Stimulated activated CD4-positive, alpha-beta T cell treated with anti-CD3 and anti-CD28 coated beads, Interleukin-1b, Interleukin-23, amount 100 ng/mL, for 1 hour (primary cell): ENCODE data around the gene POC1A.

ENCODE experiments used
- DNase-seq, 2 donors: peaks; one replicate each; pipeline ENCODE4 v3.0.0-alpha.2; 2020; ENCODE audit warnings: low read depth in 2 of 2

POC1A gene

DNA sequence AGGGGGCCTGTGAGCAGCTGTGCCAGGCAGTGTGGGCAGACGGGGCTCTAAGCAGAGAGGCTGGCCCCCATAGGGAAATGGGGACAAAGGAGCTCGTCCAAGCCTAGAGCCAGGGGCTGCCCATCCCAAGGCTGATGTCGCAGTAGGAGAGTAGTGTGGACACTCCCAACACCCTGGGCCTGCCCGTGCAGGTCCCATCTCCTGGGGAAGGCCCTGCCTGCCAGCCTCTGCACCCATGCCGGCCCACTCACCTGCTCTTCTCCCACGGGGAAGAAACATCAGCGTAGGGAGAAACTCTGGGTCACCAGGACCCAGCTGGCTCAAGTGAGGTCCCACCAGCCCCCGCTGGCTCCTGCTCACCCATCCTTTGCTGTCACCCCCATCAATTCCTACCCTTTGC, 87.2 kb downstream of the POC1A start:
- DNase-seq, result no peak

DNA sequence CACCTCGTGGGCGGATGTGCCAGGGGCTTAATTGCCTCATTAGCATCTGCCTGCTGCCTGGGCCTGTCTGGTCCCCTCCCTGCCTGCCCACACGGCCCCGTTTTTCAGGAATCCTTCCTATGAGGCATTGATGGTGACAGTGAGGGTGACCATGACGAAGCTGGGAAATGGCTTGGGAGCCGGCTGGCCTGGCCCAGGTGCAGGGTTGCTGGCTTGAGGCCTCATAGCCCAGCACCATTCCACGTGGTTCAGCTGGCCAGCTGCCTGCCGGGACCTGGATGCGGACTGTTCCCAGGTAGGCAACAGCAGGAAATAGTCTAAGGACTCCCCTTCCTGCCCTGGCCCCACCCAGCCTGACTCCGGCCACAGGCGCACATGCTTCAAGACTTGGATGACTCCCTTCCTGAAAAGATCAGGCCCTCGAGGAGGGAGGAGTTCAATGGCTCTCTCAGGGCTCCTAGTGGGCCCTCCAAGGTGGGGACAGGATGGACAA, 88.9 kb downstream of the POC1A start:
- no peak for DNase-seq

DNA sequence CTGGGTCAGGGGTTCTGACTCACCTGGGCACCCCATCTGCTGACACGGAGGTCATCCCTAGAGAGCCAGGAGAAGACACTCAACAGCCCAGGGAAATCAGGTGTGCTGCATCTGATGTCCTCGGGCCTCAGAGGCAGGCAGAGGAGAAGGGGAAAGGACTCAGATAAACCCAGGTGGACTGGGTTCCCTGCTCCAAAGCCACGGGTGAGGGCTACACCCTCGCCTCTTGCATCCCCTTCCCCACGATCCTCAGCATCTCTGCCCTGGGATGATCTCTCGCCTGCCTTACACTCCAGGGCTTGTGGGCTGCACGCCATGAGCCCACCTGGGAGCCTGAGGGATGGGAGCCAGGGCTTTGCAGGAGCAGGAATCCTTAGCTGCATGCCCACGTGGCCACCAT, 89.7 kb downstream of the POC1A start:
- no peak for DNase-seq

DNA sequence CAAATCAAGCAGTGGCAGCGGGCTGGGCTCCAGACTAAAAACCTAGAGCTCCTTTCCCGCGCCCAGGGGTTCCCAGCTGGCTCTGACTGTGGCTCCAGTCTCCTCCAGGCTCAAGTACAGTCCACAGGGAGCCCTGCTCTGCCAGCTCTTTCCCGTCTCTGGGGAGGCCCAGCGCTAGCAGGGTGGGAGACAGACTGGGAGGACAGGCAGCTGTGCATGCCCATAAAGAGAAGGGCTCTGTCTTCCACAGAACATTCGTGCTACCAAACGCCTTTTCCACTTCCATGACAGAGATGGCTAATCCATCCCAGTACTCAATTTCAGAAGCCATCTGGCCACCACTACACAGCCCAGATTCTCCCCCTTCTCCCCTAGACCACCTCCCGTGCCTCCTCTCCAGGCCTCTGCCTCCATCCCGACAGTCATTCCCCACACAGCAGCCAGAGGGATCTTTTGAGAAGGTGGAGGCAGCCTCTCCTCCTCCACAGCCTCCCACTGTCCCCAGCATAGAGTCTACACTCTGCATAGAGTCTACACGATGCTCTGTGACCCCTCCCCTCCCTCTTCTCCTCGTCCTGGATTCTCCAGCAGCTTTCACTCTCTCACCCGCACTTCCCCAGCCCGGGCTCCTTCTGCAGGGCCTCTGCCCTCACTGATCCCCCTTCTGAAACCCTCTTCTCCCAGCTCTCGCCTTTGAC, 91.0 kb downstream of the POC1A start:
- DNase-seq, result no peak

DNA sequence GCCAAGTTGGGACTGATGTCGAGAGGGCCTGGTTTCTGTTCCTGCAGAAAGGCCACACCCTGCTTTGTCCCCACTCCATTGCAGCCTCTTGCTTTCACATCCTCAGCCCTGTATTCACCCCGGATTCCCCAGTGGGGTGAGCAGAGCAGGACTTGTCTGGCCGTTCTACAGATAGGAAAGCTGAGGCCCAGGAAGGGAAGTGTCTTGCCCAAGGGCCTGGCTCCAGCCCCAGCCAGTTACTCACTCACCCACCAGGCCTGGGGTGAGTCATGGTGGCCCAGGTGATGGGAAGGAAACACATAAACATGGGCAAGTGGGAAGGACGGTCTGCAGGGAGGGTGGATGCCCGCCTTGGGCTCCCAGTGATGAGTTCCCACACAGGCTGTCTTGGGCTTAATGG, 91.7 kb downstream of the POC1A start:
- DNase-seq, result no peak

DNA sequence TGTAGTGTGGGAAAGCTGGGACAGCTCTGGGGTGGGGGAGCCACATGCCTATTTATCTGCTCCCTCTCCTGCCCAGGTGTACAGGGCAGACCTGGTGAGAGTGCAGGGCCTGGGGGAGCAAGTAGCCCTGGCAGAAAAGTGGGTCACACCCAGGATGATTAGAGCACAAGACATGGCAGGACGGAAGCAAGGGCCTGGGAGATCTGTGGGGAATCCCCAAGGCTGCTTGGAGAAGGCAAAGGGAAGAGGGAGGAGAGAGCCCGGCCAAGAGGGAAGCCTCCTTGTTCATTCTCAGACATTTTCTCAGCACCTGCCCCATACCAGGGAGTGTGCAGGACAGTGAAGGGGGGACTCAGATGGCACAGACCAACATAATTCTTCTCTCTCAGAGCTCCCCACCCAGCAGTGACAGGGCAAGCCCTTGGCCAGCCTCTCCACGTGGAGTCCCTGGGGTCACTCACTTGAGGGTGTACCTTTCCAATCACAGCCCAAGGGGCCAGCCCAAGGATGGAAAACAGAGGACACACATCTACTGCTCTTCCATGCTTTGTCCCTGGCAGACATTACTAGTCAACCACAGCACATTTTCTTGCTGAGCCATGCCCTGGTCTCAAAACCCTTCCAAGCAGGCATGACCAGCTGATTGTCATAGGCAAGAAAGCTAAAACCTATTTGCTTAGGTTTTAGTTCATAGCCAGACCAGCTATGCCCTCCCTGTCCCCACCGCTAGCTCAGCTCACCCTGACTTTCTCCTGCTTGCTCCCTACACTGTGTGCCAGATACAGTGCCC, 92.9 kb downstream of the POC1A start:
- no peak for DNase-seq

DNA sequence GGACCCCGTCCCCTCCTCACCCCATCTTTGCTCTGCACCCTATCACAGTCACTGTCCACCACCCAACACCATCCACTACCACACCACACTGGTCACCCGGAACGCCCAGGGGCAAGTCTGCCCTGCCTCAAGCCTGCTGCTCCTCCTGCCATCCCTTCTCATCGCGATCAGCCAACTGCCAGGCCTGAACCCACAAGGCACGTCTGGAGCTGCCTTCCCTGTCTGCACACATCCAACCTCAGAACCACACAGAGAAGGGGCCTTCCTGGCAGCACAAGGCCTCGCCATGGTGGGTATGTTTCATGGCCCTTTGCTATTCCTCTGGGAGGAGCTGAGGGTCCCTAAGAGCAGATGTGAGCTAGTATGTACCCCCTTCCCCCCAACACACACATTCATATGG, 94.4 kb downstream of the POC1A start:
- DNase-seq, result no peak

DNA sequence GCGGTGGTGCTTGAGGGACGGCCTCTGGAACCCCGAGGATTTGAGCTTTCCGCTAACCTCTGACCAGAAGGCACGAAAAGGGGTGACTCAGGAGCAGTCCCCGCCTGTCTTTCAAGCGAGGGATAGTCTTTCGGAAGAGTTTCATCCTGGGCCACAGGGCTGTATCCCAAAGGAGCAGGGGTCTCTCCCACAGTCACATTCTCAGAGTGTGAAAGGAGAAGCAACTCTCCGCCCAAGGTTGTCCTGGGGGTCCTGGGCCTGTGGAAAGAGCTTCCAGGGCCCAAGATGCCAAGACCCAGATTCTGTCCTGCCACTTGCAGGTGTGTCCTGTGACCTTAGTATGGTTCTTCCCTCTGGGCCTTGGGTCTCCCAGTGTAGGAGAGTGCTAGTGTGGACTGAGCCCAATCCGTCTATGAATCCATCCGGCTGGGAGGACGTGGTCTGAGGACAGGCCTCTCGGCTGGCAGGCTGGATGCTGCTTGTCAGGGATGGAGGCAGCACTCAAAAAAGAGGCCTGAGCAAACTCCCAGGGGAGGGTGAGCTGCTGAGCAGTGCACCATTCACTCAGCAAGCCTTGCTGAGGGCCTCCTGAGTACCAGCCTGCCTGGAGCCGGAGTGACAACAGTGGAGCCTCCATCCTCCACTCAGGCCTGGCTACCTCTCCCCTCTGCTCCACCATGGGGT, 96.3 kb downstream of the POC1A start:
- DNase-seq, result no peak

DNA sequence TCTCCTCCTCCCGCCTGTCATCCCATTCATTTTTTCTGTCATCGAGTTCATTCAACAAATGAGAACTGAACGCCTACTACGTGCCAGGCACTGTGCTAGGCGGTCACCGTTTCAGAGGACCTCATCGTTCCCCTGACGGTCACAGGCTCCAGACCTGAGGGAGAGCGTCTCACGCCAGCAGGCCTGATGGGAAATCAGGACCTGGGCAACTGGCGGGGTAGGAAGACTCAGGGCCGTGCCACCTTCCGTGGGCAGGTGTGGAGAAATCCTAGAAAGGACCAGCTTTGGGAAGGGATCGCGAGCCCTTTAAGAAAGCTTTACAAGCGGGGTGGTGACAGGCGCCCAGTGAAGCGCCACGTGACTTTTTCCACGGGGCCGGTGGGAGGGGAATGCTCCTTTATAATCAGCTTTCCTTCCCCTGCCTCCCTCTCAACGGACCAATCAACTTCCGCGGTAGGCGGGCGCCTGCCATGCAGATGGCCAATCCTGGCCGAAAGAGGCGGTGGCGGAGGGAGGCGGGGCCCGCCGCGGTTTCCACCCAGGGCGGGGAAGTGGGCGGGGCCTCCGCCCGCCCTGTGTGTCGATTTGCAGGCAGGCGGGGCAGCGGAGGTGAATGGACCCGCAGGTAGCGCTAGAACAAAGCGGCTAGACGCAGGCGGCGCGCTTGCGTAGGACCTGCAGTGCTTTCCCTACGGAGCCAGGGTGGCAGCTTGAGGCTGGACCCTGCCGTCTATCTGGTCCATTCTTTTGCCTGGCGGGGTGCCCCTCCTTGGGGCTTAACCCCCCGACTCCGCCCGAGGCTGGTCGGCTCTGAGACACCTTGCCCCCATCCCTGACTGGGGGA, 97.0 kb downstream of the POC1A start:
- peak; percentile 99 for DNase-seq

DNA sequence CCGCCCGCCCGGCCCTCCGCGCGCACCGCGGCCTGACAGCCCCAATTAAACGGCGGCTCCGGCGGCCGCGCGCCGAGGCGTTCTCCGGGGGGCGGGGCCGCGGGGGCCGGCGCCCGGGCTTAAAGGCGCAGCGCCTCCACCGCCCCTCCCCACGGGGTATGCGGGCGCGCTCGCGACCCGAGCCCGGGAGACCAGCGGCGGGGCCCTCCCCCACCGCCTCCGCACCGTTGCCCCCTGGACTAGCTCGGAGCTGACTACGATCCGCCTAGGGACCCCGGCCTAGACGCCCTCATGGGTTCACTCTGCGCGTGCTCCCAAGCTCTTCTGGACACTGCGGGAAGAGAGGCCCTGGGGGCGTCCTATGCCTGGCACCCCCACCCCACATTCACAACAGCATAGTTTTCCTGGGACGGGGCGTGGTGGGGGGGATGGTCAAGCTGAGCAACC, 97.7 kb downstream of the POC1A start, which contains the start of gene DUSP7:
TSS of gene DUSP7 (minus strand) at position 51 of the 447 bp plus-strand sequence. CDS start 205 bp downstream, outside the sequence.
- peak in 1 of 2 donors; percentile 59 for DNase-seq

DNA sequence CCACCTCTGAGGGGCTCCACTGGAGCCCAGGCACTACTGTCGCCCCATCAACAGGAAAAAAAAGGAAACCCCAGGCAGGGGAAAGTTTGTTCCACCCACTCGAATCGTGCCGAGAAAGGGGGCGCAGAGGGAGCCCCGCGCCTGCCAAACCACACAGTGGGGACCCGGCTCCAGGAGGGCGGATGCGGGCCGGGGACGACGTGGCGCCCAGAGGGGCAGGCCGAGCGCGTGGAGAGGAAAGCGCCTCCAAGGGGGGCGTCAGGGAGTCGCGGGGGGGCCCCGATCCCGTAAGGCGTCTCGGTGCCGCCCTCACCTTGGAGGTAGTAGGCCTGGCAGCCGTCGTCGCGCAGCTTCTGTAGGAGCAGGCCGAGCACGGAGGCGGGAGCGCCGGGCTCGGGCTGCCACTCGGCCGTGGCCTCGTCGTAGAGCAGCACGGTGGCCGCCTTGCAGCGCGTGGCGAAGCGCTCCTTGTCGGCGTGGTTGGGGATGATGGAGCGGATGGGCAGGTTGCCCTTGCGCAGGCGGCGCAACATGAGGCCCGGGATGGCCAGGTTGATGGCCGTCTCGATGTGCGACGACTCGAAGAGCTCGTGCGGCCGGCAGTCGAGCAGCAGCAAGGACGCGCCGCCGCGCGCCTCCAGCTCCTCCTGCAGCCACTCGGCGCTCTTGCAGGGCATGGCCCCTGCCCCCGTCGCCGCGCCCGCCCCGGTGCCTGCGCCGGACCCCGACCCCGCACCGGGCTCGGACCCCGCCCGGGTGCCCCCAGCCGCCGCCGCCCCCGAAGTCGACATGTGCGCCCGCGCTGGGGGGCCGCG, 98.5 kb downstream of the POC1A start:
- no peak for DNase-seq

DNA sequence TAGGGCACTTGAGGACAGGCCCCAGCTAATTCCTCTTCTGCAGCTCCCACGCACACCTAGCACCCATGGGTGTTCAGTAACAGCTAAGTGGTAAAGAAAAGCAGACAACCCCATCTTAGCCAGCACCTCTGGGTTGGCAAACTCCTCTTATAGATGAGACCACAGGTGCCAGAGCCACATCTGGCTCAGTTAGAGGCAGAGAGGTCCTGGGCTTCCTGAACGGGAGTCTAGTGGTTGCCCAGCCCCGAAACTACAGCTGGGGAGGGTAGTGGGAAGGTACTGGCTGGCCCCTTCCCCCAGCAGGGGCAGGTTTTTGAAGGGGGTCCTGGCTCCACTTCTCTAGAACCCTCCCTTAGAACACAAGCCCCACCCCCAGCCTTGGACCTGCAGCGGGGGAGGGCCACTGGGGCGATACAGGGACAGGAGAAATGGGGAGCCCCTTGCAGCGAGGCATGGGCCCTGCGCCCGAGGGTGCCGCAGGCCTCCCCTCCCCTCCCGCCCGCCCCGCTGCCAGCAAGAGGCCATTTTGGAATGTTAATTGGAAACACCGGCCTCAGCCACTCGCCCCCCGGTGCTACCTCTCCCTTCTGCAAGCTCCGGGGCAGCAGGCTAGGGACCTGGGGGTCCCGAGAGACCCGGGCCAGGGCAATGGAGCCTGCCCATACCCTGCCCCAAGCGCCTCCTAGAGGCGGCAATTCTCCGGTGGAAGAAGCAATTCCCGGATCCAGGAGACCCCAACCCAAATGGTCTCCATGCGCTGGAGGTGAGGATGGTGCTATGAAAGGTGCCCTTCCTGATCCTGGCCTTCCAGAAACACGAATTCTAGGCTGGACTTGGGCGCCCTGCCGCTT, 99.3 kb downstream of the POC1A start:
- no peak for DNase-seq

DNA sequence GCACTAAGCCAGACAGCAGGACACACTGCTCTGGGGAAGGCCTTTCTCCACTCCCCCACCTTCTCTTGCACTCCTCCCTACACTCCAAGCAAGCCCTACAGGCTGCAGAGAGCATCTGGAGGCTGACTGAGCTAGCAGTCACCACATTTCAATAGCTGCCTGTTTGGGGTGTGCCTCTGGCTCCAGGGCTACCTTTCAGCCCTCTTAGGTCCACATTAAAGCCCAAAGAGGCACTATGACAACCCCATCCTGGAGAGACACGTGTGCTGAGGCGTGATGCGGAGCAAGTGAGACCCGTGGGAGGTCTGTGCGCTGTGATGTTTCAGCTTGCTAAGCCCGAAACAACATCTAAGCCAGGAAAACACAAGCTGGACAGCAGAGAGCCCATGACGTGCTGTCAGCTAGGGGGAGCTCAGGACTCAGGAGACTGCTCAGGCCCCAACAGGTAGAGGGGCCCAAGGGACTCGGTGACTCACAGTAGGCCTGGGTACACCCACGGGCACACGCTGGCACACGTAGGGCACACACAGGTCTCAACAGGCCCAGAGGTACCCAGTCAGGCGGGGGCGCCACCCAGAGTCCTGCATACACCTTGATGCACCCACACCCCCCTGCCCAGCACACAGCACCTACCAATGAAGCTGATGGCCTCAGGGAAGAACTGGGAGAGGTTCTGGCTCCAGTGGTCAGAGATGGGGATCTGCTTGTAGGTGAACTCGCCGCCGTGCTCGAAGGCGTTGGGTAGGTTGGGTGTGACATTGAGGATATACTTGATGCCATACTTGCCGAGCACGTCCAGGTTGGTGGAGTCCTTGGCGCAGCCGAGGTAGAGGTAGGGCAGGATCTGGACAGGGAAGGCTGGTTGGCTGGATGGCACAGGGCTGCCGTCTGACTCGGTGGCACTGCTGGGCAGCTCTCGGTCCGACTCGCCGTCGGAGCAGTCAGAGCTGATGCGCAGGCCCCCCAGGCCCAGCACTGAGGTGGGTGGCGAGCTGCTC, 100.6 kb downstream of the POC1A start:
- DNase-seq, result no peak

DNA sequence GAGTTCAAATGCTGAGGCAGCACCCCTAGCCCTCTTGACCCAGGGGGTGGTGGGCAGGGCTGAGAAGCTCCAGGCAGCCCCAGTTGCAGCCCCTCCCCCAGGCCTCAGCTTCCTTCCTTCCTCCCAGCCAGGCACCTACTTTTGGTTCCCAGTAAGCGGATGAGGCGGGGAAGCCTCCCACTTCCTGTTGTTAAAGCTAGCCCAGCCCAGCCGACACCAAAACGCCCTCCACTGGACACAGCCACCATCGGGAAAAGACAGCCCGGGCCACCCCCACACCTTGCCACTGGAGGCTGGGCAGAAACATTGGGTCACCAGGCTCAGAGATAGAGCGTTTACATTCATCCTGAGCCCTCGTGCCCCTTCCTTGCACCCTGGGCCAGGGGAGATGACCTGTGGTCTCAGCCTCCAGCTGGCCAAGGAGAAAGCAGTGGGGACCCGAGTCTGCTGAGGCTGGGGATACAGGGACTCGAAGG, 101.4 kb downstream of the POC1A start:
- peak in 1 of 2 donors; percentile 19 for DNase-seq

DNA sequence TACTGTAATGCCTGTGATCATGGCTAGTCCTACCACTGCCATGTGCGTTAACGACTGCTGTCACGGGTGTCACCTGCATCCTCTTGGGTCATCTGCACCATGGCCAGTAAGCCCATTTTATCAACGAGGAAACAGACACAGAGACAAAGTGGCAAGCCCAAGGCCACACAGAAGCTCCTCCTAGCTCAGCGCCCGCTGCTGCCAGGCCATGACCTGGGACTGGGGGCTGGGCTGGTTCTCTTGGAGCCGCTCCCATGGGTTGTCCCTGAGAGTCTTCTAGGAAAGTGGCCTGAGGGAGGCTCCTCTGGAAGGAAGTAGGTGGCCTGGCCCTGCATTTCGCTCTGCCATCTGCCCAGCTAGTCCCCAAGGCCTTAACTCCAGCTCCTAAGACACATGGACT, 102.8 kb downstream of the POC1A start:
- DNase-seq, result no peak

DNA sequence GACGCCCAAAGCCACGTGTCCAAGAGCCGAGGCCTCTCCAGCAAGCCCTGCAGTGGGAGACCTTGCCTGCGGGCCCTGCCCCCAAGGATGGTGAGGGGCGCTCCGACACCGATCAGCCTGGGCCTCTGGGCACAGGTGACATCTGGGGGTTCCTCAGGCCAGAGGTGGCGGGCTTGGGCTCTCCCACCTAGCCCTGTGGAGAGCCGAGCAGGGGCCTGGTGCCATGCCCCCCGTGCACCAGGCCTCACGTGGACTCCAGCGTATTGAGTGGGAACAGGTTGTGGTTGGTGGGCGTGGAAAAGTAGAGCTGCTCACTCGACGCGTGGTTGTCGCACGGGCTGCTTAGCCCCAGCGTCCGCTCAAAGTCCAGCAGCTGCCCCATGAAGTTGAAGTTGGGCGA, 103.7 kb downstream of the POC1A start:
- no peak for DNase-seq

DNA sequence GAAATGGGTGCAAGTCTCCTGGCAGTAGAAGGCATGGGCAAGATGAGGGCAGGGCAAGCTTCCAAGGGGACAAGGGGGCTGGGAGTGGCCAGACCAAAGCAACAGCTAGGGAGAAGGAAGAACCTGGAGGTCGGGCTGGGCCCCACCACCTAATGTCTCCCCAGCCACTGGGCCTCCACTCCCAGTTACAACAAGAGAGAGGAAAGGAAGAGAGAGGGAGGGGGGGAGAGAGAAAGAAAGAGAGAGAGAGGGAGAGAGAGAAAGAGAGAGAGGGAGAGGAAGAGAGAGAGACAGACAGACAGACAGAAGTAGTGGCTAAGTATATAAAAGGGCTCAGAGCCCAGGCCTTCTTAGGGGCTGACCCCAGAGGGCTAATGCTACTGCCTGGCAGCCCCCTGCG, 104.7 kb downstream of the POC1A start:
- DNase-seq, result no peak

DNA sequence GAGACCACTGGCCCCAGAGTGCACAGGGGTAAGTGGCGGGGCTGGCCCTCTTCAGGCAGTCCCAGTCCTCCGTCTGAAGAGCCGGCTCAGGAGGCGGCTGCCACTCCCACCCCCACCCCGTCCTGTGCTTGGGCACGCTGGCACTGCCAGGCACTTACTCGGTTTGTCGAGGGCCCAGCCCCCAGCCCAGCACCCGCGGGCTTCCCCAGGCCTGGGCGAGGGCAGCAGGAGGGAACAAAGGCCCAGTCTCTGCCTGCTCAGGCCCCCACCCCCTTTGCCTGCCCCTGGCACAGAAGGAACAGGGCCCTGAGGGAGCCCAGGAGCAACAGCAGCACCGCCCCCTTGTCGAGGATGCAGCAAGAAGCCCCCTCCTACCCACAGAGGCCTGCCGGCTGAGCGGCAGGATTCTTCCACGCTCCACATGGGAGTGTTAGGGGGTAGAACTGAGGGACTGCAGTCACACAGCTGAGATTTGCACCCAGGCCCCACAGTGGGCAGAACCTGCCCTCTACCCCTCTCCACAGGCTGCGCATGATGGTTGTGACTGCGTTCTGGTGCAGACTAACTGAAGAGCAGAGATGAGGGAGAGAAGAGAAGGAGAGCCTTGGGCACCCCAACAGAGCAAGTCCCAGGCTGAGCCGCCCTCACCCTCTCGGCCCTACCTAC, 106.8 kb downstream of the POC1A start:
- no peak for DNase-seq
